Neural progenitor cell (in vitro differentiated cells): ENCODE measurements around the gene TIMM8B. TPM values are rescaled to one million over a fixed set of nuclear protein-coding genes. Genes with fewer than 3 reads are reported as not detected.

Experiments
- DNase-seq: peaks from one replicate; pipeline ENCODE4 v3.0.0-alpha.2; 2016; ENCODE audit warnings: low spot score
- H2AFZ ChIP-seq: fragments of 200-600 bp; sonication (generic); replicated peaks from 2 replicates; pipeline ENCODE4 v1.6.1; 2016; ENCODE audit warnings: antibody characterized with exemption
- H3F3A ChIP-seq: fragments of 200-600 bp; sonication (generic); 2 replicates; pipeline ENCODE4 v1.6.1; 2016; ENCODE audit warnings: antibody characterized with exemption, low read depth
- H3K27ac ChIP-seq: fragments of 200-600 bp; sonication (generic); 2 replicates; pipeline ENCODE4 v1.5.1; 2016; ENCODE audit warnings: mild to moderate bottlenecking
- H3K27me3 ChIP-seq: fragments of 200-600 bp; sonication (generic); 2 replicates; pipeline ENCODE4 v1.6.1; 2016; ENCODE audit warnings: mild to moderate bottlenecking, moderate library complexity
- H3K36me3 ChIP-seq: fragments of 200-600 bp; sonication (generic); 2 replicates; pipeline ENCODE4 v1.5.1; 2016
- H3K4me1 ChIP-seq: fragments of 200-600 bp; sonication (generic); 2 replicates; pipeline ENCODE4 v1.6.1; 2016; ENCODE audit warnings: mixed run types
- H3K4me2 ChIP-seq: fragments of 200-600 bp; sonication (generic); 2 replicates; pipeline ENCODE4 v1.6.1; 2016
- H3K4me3 ChIP-seq: fragments of 200-600 bp; sonication (generic); 2 replicates; pipeline ENCODE4 v1.5.1; 2016
- H3K79me2 ChIP-seq: fragments of 200-600 bp; sonication (generic); 2 replicates; pipeline ENCODE4 v1.6.1; 2016; ENCODE audit warnings: low read depth
- H3K9ac ChIP-seq: fragments of 200-600 bp; sonication (generic); 2 replicates; pipeline ENCODE4 v1.6.1; 2016
- H3K9me3 ChIP-seq: fragments of 200-600 bp; sonication (generic); 2 replicates; pipeline ENCODE4 v1.5.1; 2016; ENCODE audit warnings: low read depth
- H4K20me1 ChIP-seq: fragments of 200-600 bp; sonication (generic); 2 replicates; pipeline ENCODE4 v1.6.1; 2016; ENCODE audit warnings: low read depth
- H3K27ac Mint-ChIP-seq: 3 replicates; pipeline ENCODE4 v1.8.0; 2021; ENCODE audit warnings: mixed read lengths
- H3K27me3 Mint-ChIP-seq: 2 replicates; pipeline ENCODE4 v1.8.0; 2022; ENCODE audit warnings: low read depth, mild to moderate bottlenecking, inconsistent platforms, moderate library complexity, mixed read lengths; ENCODE audit not compliant: insufficient read depth
- H3K36me3 Mint-ChIP-seq: 3 replicates; pipeline ENCODE4 v1.8.0; 2021; ENCODE audit warnings: mixed read lengths
- H3K4me1 Mint-ChIP-seq: 3 replicates; pipeline ENCODE4 v1.8.0; 2021; ENCODE audit warnings: mixed read lengths
- H3K4me3 Mint-ChIP-seq: 3 replicates; pipeline ENCODE4 v1.8.0; 2021; ENCODE audit warnings: mild to moderate bottlenecking, moderate library complexity, mixed read lengths
- H3K9me3 Mint-ChIP-seq: 3 replicates; pipeline ENCODE4 v1.8.0; 2020; ENCODE audit warnings: mixed read lengths
- EZH2 ChIP-seq: fragments of 200-600 bp; sonication (generic); IDR thresholded peaks from 2 replicates; pipeline ENCODE4 v1.6.1; 2017; ENCODE audit warnings: antibody characterized with exemption, mild to moderate bottlenecking, moderate library complexity
- EZH2phosphoT487 ChIP-seq: fragments of 200-600 bp; sonication (generic); IDR thresholded peaks from 2 replicates; pipeline ENCODE4 v1.6.1; 2017; ENCODE audit warnings: antibody characterized with exemption
- total RNA-seq: library from RNA; depleted of rRNA; stranded (reverse); fragments of >200 nt; gene quantifications from 2 replicates; pipeline ENCODE4 v1.2.3, GENCODE V29; 2015; ENCODE audit warnings: low replicate concordance
- TF ChIP-seq, protein P1 (sequence below): fragments of 200-600 bp; sonication (generic); IDR thresholded peaks from 2 replicates; pipeline ENCODE4 v1.5.1; 2017; ENCODE audit warnings: antibody characterized with exemption, mild to moderate bottlenecking

The TIMM8B gene
- total RNA-seq, 1 donor from 2014 or later: 38.9 TPM

GRCh38 chr11:112106070-112106469, 19.5 kb upstream of the TIMM8B start:
- Mint-ChIP-seq H3K36me3 (no peaks in the 10 kb centered on the region), H3K9me3 (peaks cover 6% of the 10 kb centered on the region), H3K27me3 (no peaks in the 10 kb centered on the region), H3K4me1 (no peaks in the 10 kb centered on the region), H3K27ac (no peak overlapping the region), H3K4me3 (no peak overlapping the region)
- H3K9me3 ChIP-seq: no peaks in the 10 kb centered on the region
- no peaks in the 10 kb centered on the region for H3K79me2 ChIP-seq
- no peak overlapping the region for H3K9ac ChIP-seq
- DNase-seq: no peak
- TF ChIP-seq EZH2: no peak
- no peak for TF ChIP-seq EZH2phosphoT487
- TF ChIP-seq, protein P1, sequence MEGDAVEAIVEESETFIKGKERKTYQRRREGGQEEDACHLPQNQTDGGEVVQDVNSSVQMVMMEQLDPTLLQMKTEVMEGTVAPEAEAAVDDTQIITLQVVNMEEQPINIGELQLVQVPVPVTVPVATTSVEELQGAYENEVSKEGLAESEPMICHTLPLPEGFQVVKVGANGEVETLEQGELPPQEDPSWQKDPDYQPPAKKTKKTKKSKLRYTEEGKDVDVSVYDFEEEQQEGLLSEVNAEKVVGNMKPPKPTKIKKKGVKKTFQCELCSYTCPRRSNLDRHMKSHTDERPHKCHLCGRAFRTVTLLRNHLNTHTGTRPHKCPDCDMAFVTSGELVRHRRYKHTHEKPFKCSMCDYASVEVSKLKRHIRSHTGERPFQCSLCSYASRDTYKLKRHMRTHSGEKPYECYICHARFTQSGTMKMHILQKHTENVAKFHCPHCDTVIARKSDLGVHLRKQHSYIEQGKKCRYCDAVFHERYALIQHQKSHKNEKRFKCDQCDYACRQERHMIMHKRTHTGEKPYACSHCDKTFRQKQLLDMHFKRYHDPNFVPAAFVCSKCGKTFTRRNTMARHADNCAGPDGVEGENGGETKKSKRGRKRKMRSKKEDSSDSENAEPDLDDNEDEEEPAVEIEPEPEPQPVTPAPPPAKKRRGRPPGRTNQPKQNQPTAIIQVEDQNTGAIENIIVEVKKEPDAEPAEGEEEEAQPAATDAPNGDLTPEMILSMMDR: no peak
- no peak overlapping the region for H2AFZ ChIP-seq
- no peak overlapping the region for H3K4me3 ChIP-seq
- H3K4me1 ChIP-seq: no peaks in the 10 kb centered on the region
- H3K27ac ChIP-seq: no peak overlapping the region
- H3F3A ChIP-seq: no peaks in the 10 kb centered on the region
- H3K4me2 ChIP-seq: no peak overlapping the region
- H3K27me3 ChIP-seq: no peaks in the 10 kb centered on the region
- no peaks in the 10 kb centered on the region for H3K36me3 ChIP-seq
- H4K20me1 ChIP-seq: no peaks in the 10 kb centered on the region

DNA sequence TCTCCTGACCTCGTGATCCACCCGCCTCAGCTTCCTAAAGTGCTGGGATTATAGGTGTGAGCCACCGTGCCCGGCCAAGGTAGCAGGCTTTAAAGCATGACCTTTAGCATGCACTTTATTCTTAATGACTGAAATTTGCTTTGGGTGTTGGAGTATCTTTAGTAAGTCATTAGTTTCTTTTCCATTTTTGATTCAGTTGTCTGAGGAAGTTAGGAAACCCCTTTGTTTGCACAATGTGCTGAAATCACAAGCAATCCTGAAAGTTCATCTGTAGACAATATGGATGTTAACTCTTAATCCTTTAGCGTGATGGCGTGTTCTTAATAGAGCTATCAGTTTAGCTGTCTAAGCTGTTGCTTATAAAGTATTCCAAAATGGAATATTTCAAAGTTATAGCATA, 16.9 kb upstream of the TIMM8B start:
- H3K27ac Mint-ChIP-seq: no peak overlapping the region
- H3K4me1 Mint-ChIP-seq: no peaks in the 10 kb centered on the region
- Histone ChIP-seq H2AFZ (no peak overlapping the region), H3K4me2 (no peak overlapping the region), H3F3A (no peaks in the 10 kb centered on the region), H3K4me1 (no peaks in the 10 kb centered on the region), H3K36me3 (no peaks in the 10 kb centered on the region), H4K20me1 (no peaks in the 10 kb centered on the region), H3K79me2 (no peaks in the 10 kb centered on the region), H3K9ac (no peak overlapping the region), H3K27me3 (no peaks in the 10 kb centered on the region), H3K9me3 (no peaks in the 10 kb centered on the region), H3K27ac (no peak overlapping the region), H3K4me3 (no peak overlapping the region)
- no peaks in the 10 kb centered on the region for H3K9me3 Mint-ChIP-seq
- H3K27me3 Mint-ChIP-seq: no peaks in the 10 kb centered on the region
- DNase-seq: no peak
- H3K36me3 Mint-ChIP-seq: no peaks in the 10 kb centered on the region
- no peak overlapping the region for H3K4me3 Mint-ChIP-seq
- no peak for TF ChIP-seq EZH2

DNA sequence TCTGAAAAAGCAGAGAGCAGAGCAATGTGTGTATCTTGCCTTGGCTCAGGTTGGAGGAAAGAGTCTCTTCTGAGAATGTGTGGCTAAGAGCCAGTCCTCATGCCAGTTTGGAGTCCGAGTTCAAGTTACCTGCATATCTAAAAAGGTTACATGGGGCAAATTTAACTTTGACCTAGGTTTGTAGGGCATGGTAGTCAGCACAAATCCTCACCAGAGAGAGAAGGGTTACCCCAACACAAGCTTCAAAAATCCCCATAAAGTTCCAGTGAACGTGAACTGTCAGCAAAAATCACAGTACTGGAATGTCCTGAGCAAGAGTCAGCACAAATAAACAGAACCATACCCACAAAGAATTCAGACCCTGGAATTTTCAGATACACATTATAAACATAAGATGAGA, 13.9 kb upstream of the TIMM8B start:
- H3K9me3 ChIP-seq: no peaks in the 10 kb centered on the region
- no peak overlapping the region for H3K4me3 ChIP-seq
- no peaks in the 10 kb centered on the region for H3K36me3 ChIP-seq
- Mint-ChIP-seq H3K27ac (no peak overlapping the region), H3K4me1 (no peaks in the 10 kb centered on the region), H3K4me3 (no peak overlapping the region), H3K27me3 (no peaks in the 10 kb centered on the region), H3K36me3 (no peaks in the 10 kb centered on the region), H3K9me3 (no peaks in the 10 kb centered on the region)
- no peaks in the 10 kb centered on the region for H3K27me3 ChIP-seq
- H3K9ac ChIP-seq: no peak overlapping the region
- no peak overlapping the region for H2AFZ ChIP-seq
- TF ChIP-seq EZH2phosphoT487 (no peak), EZH2 (no peak)
- TF ChIP-seq, protein P1: no peak
- no peak for DNase-seq
- no peaks in the 10 kb centered on the region for H3K79me2 ChIP-seq
- H3K27ac ChIP-seq: no peak overlapping the region
- H3F3A ChIP-seq: no peaks in the 10 kb centered on the region
- H4K20me1 ChIP-seq: no peaks in the 10 kb centered on the region
- H3K4me2 ChIP-seq: no peak overlapping the region
- H3K4me1 ChIP-seq: no peaks in the 10 kb centered on the region

- no peak for DNase-seq
- H3K4me3 Mint-ChIP-seq: no peak overlapping the region
Observed at GRCh38 chr11:112097734-112098528, 11.4 kb upstream of the TIMM8B start.

More at GRCh38 chr11:112097734-112098528, 11.4 kb upstream of the TIMM8B start:
- Histone ChIP-seq H4K20me1 (no peaks in the 10 kb centered on the region), H3F3A (no peaks in the 10 kb centered on the region), H3K4me3 (no peak overlapping the region), H3K9ac (no peak overlapping the region), H2AFZ (no peak overlapping the region), H3K4me2 (no peak overlapping the region), H3K9me3 (no peaks in the 10 kb centered on the region), H3K27ac (no peak overlapping the region), H3K27me3 (no peaks in the 10 kb centered on the region), H3K4me1 (no peaks in the 10 kb centered on the region), H3K36me3 (no peaks in the 10 kb centered on the region), H3K79me2 (no peaks in the 10 kb centered on the region)
- Mint-ChIP-seq H3K27ac (no peak overlapping the region), H3K9me3 (no peaks in the 10 kb centered on the region), H3K36me3 (no peaks in the 10 kb centered on the region), H3K4me1 (no peaks in the 10 kb centered on the region), H3K27me3 (no peaks in the 10 kb centered on the region)
- TF ChIP-seq EZH2phosphoT487 (no peak), EZH2 (no peak)
- TF ChIP-seq, protein P1: no peak
